HPDE6-E6E7 (cell line): Measurements from ENCODE around the gene DGKG.
A peak's percentile ranks its signal among the peaks of the same experiment; 100 is the strongest.

Source experiments
- DNase-seq: peaks from one replicate; pipeline ENCODE4 v3.0.0; 2011; ENCODE audit warnings: missing footprints; ENCODE audit errors: extremely low spot score

The DGKG gene

DNA sequence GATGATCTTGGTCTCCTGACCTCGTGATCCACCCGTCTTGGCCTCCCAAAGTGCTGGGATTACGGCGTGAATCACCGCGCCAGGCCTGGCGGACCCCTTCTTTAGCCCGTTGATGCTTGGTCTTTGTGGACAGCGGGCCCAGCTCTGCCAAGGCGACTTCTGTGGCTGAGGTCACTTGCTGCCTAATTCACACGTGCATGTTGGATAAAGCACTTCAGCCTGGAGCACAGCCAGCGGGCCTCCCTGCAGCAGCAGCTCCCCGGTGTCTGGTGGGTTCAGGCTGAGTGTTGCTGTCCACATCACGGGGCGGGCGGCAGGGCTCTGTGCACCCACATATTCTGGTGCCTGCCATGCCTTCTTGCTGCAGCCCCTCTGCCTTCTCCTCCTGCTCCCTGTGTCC, 88.4 kb downstream of the DGKG start:
- DNase-seq = no peak

DNA sequence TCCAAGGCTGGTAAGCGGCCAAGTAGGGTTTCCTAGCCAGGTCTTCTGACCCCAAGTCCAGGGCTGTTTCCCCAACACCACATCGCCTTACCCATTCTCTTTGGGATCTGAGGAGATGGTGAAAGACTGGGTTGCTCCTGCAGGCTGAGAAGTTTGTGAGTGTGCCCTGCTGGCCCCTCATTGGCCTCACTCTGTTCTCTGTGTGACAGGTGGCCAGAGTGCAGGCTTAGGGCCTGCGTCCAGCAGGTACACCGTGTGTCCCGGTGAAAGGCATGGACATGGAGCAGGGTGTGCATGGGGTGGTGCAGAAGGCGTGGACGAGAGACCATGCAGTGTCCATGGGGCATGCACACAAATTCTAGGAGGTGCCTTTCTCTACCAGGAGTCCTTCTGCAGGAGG, 91.3 kb downstream of the DGKG start:
- DNase-seq = no peak

DNA sequence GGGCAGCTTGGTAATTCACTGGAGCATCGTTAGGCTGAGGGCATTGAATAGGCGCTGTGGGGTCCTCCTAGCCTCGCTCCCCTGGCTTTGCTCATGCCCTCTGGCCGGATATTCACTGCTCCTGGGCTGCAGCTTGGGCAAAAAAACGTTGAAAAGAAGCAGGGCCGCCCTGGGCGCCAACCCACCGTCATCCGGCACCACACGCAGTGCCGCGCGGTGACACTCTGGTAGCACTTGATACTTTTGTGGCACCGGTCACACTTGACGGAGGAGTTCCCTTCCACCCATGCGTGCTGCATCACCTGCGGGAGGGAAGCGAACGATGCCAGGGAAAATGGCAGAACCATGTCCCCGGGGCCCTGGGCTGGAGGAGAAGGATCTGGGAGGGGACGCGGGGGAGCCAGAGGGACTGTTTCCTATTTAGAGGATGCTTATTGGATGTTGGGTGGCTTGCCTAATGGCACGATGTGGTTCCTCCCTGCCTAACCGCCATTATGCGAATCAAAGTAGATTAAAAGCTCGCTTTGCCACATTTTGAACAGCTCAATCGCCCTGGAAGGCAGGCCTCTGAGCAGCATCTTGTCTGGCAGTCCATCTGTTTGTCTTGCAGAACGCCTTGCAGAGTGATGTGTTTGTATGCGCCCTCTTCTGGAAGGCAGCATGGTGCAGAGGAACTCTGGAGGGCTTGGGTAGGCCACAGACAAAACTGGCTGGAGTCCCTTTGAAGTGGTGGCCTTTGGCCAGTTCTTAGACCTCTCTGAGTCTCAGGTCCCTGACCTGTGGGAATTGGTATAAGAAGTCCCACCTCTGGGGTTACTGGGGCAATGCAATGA, 93.2 kb downstream of the DGKG start:
- no peak for DNase-seq

DNA sequence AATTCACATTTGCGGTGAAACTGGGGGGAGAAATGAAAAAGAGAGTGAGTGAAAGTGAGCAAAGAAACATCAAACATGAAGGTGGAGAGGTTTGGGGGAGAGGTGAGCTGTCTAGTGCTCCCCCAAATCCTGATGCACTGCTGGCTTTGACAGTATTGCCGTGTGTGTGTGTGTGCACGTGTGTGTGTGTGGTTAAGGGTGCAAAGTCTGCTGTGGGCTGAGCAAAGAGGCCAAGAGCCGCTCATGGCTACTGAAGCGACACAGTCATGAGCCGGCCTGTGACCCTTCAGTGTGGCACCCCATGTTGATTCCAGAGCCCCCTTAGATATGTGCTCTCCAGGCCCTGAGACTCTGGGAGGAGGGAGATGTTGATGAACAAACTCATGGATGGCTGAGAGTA, 94.3 kb downstream of the DGKG start:
- no peak for DNase-seq

DNA sequence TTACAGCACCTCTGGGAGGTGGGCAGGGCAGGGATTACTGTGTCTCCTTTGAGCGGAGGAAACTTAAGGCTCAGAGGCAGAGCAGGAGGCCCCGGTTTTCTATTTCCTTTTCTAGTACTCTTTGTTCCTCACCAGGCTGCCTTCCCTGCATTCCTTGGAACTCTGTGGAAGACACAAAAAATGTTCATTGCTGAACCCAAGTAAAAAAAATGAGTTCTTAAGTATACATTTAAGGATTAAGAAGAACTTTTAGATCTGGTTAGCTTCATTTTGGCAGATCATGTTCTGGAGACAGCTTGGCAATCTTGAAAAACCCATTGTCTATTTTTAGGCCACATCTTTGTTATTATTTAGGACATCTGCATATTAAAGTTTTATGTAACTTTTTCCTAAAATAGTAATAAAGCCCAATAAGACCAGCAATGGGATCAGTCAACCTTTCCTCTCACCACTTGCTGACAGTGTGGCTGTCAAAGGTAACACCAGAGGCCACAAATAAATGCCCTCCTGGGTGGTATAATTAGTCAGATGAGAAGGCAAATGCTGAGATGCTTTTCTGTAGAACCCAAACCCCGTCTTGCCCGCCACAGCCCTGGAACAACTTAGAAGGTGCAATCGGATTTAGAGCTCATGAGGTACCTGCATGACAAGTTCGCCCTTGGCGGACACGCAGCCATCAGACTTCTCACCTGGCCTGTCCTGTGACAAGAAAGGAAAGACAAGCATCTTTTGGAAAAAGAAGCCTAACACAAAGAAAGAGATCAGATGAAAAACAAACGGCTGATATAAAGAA, 97.2 kb downstream of the DGKG start:
- DNase-seq = no peak

DNA sequence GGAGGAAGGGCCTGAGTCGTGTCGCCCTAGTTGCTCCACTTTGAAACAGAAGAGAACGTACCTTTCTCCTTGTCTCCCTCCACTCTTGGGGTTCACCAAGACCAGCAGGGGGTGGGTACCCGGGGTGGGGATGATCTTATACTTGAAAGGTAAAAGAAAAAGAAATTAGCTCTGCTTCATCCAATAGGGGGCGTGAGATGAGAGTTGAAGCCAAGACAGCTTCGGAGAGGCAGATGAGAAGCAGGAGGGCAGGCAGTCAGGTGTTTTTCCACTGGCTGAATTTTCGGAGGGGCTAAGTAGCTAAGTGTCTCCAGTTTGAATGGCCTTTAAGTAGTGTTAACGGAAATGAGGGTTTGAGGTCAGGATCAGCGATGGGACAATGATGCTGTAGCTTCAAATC, 100.4 kb downstream of the DGKG start:
- DNase-seq = no peak

DNA sequence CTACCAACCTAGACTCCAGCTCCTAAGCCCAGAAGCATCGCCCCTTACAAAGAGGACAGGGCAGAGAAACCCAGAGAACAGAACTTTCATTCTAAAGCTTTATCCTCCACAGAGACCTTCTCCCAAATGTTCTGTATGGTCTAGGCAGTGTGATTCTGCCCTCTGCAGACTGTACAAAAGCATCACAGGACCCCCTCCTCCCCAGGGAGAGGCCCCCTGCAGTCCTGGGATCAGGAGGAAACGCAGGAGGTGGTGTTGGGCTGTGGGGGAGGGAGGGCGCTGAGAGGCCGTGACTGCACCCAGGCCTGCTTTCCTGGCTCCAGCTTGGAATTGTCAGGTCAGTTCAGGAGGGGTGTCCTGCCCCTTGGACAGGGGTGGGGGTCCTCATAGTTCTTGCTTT, 101.3 kb downstream of the DGKG start:
- DNase-seq = no peak

DNA sequence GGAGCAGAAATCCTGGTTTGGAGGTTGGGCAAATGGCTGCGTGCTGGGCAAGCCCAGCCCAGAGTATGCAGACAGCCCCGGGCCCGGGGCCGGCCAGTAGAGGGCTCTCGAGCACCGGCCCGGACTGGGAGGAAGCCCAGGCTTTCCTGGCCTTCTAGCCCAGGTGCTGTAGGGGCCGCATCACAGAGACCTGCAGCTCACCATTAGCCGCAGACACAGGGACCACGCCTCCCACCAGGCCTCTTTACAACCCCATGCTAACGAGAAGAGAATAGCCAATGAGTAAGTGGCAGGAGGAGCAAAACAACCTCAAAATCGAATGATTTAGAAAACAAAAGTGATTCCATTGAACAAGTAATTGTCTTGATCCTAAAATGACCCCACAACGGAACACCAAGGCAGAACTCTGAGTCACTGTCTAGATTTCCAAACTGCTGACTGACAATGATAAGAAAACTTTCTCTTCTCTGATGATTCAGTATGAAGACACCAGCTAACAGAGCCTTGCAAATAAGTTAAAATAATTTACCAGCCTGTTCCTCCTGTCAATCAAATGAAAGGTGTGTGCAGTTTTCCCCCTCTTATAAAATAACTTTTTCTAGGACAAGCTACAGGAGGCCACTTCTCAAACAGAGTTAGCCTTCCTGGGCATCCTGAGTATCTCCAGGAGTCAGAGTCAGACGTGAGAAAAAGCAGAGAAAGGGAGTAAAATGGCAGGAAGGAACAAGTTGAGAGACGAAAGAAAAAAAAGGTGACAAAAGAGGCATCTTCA, 102.2 kb downstream of the DGKG start:
- peak; percentile 87 for DNase-seq

DNA sequence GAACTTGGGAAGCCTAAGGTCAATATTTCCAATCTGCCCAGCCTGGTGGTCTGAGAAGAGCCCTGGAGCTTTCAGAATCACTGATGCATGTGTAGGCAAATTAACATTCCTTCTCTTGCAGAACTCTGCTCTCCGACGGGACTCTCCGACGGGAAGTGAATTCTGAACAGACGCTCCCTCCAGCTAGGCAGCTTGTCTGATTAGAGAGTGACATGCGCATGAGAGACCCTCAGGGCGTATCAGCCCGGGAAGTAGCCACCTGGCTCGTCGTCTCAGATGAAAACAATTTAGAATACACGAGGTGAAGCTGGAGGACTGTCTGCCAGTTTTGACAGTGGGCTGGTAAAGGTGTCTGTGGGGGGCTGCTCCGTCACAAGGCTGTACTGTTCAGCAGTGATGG, 103.1 kb downstream of the DGKG start:
- no peak for DNase-seq

DNA sequence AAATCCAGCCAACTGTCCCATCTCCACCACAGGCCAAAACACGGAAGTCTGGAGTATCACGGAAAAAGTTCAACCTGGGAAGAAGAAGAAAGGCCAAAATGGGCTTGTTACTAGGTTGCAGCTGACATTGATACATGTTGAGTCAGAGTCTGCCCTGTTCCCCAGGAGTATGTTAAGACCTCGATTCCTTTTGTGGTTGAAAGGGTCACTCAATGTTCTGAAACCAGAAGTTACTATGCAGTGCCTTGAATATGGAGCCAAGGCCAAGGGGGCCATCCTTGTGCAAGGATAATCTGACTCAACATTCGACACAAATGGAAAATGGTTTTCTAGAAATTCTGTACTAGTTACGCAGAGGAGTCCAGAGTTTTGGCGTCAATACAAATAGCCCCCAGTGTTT, 104.2 kb downstream of the DGKG start:
- no peak for DNase-seq

DNA sequence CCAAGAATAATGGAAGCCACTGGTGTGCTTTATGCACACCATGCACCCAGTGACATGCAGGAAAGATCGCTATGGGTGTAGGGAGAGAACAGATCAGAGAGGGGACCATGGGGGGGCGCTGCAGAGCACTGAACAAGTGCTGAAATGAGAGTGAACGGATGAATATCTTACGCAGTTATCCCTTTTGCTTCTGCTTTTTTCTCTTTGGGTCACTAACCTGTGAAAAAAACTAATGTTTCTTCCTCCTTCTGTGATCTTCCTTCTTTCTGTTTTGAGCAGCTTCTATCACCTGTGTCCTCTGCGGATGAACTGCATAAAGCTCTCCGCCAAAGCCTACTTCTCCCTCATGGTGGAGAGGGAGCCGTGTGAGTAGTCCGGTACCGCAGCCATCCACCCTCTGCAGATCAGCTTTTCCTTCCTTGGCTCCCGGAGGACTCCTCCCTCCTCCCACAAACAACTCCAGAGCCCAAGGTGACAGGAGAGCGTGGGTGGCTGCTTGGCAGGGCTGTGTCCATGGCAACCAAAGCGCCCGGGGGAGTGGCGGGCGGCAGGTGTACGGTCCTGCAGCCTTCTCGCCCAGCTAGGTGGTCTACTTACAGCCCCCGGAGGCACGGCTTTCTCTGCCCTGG, 106.2 kb downstream of the DGKG start:
- no peak for DNase-seq

DNA sequence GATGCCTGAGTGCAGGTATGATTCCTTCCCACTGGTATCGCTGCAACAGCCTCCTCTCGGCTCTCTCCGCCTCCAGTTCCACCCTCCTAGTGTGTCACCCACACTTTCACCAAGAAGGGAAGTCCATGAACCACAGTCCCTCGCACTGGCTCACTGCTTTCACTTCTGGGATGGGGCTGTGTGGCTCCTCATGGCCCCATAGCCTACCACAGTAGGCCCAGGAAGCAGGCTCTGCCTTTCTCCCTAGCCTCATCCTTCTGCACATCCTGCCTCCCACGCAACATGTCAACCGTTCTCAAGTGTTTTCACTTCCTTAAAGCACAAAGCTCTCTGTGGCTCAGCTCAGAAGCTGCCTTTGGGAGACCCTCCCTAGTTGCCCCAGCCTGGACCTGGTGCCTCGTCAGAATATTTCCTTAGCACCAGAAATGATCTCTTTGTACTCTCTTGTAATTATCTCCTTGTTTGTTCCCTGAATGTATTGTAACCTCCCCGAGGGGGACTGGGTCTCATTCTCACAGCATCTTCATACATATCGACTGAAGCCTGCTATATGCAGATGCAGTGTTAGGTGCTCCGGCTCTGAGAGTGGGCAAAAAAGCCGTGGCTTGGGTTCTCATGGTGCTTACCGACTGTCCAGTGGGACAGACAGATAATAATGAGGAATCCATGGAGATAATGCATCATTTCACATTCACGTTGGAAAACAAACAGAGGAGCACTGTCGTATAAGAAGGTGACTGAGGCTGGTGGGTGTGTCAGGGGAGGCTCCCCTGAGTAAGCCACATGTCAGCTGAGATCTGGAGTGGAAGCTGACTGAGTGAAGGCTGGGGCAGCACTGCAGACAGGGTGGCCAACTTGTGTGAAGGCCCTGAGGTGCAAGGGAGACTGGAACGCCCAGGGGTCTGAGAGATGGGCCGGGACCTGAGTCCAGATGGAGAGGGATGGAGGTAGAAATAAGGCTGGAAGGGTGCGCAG, 107.1 kb downstream of the DGKG start:
- no peak for DNase-seq

DNA sequence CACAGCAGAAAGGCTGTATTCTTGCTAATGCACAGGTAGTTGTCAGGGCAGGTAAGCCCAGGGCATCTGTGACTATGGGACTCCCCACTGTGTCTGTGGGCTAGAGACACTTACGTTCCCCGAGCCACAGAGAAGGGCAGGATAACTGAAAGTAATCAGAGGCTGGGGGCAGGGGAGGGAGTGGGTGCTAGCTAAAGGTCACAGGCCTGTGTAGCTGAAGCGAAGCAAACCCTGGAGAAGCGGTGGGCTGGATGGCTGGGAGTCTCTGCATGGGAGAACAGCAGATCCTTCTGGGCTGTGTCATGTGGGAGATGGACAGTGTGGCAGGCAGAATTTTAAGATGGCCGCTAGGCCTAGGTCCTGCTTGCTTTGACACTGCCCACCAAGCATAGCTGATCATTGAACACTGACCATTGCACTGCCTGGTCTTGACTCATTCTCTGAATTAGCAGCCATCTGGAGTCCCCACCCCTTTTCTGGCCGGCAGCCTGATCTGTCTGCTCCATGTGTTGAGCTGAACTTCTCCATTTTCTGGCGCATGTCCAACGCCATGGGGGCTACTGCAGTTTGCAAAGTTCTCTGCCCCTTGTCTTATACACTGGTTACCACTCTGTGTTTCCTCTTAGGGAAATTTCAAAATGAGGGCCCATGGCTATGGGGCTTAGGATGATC, 110.0 kb downstream of the DGKG start:
- DNase-seq = no peak

DNA sequence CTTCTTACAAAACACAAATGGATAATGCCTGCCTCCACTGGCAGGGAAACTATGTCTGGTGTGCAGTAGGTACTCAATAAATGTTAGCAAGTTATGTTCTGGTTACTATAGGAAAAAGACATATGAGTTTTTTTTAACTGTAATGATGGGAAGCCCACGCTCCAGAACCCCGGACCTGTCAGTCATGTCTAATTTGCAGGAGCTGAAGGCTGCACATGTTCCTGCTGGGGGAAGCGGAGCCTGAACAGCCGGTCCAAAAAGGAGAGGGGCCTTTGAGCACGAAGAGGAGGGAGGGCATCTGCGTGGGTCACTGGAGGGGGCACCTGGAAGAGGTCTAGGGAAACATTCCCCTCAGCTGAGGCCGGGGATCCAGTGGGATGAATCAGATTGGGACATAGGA, 113.2 kb downstream of the DGKG start:
- no peak for DNase-seq

DNA sequence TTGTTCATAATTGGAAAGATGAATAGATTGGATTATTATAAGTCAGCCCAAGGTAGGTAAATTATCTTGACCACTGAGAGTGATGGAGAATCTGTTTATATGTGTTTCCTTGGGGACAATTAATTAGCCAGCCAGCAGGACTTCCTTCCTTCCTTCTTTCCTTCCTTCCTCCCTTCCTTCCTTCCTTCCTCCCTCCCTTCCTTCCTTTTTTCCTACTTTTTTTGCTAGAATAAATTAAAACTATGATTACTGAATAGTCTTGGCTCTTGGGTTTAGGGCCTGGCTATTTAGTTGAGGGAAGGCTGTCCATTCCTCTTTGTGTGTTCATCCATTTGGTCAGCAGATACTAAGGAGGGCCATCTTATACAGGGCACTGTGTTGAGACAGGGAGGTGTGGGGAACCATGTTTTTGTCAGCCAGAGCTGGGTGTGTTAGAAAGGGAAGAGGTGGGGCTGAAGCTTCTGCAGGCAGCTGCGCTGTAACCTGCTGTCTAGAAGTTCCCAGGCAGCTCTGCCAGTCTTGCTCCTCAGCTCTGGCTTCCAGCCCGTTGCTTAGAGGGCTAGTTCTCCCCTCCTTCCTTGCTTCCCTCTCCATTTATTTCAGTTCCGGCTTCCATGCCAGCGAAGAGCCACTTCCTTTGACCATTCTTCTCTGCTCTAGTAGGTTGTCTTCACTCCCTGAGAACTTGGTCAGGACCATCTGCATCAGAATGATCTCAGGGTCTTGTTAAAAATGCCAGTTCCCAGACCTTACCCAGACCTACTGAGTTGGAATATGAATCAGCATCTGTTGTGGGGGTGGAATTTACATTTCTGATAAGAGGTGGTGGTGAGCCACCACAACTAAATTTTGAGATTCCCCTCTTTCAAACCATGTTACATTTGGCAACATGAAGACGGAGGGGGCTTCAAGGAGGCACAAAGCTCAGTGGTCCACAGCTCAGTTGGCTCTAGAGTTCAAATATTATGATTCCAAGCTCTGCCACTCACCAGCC, 113.9 kb downstream of the DGKG start:
- no peak for DNase-seq

DNA sequence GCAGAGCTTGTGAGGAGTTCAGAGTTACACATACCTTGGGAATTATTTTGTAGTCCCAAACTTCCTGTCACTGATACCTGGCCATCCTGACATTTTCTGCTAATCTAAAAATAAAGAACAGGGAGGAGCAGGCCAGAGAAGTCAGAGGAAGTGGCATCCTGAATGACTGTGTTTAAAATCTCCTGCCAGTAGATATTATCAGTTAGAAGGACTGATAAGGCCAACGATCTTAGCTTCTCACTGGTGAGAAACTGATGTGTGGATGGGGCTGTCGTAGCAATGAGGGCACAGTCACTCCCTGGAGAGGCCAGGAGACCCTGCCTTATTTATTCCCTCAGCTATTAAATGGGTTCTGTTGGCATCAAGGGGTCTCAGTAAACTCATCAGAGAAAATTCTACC, 115.1 kb downstream of the DGKG start:
- DNase-seq = no peak

DNA sequence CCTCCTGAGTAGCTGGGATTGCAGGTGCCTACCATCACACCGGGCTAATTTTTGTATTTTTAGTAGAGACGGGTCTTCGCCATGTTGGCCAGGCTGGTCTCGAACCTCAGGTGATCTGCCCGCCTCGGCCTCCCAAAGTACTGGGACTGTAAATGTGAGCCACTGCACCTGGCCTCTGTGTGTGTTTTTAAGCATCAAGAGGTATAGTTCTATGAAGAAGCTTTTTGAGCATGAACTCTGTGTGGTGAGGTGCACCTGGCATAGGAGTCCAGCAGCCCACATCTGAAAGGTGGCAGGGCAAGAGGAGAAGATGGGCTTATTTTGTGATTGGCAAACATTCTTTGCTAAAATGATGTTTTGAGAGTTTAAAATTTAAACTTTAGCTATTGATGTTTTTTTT, 118.0 kb downstream of the DGKG start:
- no peak for DNase-seq

DNA sequence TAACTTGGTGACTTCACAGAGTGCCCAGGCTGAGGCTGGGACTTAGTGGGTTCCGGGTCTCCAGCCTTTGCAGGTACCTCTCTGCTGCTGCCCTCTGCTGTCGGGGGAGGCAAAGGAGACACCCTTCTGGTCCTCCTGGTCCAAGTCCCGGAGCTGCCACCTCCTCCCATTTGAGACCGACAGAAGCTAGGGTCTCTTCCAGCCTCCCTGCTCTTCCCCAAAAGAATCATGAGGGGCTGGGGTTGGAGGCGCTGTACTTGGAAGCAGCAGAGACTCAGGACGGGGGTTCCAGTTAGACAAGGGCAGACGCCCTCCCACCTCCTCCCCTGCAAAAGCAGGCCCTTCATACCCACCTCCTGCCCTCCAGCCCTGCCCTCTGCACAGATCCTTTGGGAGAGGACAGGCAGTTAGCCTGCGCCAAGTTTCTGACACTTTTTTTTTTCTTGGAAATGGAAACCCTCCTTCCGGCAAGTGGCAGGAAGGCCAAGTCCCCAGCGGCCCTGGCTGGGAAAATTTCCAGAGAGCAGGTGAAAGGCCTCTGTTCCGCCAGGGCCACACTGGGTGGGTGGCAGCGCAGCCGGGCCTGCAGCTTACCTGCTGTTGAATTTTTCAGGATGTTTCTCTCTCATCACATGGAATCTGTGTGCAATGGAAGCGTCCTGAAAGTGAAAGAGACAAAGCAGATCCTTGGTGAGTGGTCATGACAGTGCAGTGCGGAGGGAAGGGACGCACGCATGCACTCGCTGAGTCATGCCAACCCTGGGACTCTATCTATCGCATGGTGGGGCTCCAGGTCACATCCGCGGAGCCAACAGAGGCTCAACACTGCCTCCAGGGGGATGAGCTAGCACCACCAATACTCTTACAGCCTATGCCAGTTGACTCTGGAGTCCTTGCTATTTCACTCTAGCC, 119.9 kb downstream of the DGKG start:
- DNase-seq = peak; percentile 81
